A673 (cell line): Measurements from ENCODE around the gene CCDC141.

Experiments used
- EZH2 ChIP-seq: fragments of 200-600 bp; sonication (generic); IDR thresholded peaks from 2 replicates; pipeline ENCODE4 v1.6.1; 2017; ENCODE audit warnings: borderline replicate concordance, low read depth, mild to moderate bottlenecking, mixed read lengths, antibody characterized with exemption, low read length; ENCODE audit not compliant: poor library complexity, severe bottlenecking
- TF ChIP-seq, protein P1 (sequence below): fragments of 300-800, 200-600 bp; sonication (generic); conservative IDR thresholded peaks from 2 replicates; pipeline ENCODE4 v1.5.1; 2017; ENCODE audit warnings: low read depth, mild to moderate bottlenecking, antibody characterized with exemption, low read length, moderate library complexity, mixed read lengths

DNA sequence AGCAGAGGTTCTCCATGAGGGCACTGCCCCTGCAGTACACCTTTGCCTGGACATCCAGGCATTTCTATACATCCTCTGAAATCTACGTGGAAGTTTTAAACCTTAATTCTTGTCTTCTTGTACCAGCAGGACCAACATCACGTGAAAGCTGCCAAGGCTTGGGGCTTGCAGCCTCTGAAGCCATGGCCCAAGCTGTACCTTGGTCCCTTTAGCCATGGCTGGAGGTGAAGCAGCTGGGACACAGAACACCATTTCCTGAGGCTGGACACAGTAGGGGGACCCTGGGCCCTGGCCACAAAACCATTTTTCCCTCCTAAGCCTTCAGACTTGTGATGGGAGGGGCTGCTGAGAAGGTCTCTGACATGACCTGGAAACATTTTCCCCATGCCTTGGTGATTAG, 32.8 kb upstream of the CCDC141 start:
- TF ChIP-seq, protein P1, sequence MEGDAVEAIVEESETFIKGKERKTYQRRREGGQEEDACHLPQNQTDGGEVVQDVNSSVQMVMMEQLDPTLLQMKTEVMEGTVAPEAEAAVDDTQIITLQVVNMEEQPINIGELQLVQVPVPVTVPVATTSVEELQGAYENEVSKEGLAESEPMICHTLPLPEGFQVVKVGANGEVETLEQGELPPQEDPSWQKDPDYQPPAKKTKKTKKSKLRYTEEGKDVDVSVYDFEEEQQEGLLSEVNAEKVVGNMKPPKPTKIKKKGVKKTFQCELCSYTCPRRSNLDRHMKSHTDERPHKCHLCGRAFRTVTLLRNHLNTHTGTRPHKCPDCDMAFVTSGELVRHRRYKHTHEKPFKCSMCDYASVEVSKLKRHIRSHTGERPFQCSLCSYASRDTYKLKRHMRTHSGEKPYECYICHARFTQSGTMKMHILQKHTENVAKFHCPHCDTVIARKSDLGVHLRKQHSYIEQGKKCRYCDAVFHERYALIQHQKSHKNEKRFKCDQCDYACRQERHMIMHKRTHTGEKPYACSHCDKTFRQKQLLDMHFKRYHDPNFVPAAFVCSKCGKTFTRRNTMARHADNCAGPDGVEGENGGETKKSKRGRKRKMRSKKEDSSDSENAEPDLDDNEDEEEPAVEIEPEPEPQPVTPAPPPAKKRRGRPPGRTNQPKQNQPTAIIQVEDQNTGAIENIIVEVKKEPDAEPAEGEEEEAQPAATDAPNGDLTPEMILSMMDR = no peak
- no peak for TF ChIP-seq EZH2
